PFSK-1 (cell line): ENCODE data around the gene SYNE1.

Source experiments
- FOXP2 ChIP-seq: optimal IDR thresholded peaks from 2 replicates; pipeline ENCODE3; 2011; ENCODE audit warnings: borderline replicate concordance, control low read depth, inconsistent platforms; ENCODE audit not compliant: insufficient read depth; ENCODE audit errors: extremely low read length, extremely low read depth
- POLR2AphosphoS5 ChIP-seq: IDR thresholded peaks from 2 replicates; pipeline ENCODE4 v1.6.1; 2012; ENCODE audit warnings: low read depth, mild to moderate bottlenecking, control low read depth, low read length, moderate library complexity
- REST ChIP-seq, 2 experiments: IDR thresholded peaks; 2 replicates each; pipeline versions ENCODE4 v1.6.1 to v1.8.0; 2011 to 2012; ENCODE audit warnings: low read depth in 2 of 2, low read length in 2 of 2, control low read depth in 1 of 2, inconsistent platforms in 1 of 2, mild to moderate bottlenecking in 1 of 2, moderate library complexity in 1 of 2; ENCODE audit not compliant: insufficient read depth in 1 of 2
- SIN3A ChIP-seq: IDR thresholded peaks from 2 replicates; pipeline ENCODE4 v1.6.1; 2012; ENCODE audit warnings: mild to moderate bottlenecking, low read length, moderate library complexity, borderline replicate concordance; ENCODE audit not compliant: insufficient read depth
- TAF1 ChIP-seq: IDR thresholded peaks from 2 replicates; pipeline ENCODE4 v1.6.1; 2012; ENCODE audit warnings: low read length, control low read depth, borderline replicate concordance; ENCODE audit not compliant: insufficient read depth

SYNE1 gene

GRCh38 chr6:152086223-152086873 lies 550.8 kb downstream of the SYNE1 start:
- no peak for TF ChIP-seq FOXP2

GRCh38 chr6:152085451-152085921 lies 551.7 kb downstream of the SYNE1 start:
- TF ChIP-seq TAF1 (no peak), SIN3A (no peak), FOXP2 (no peak), REST (IDR thresholded peaks at IDR 0.05; ENCODE audit: insufficient read depth in 1 of 2, low read depth in 2 of 2, low read length in 2 of 2) (no peak), POLR2AphosphoS5 (no peak)

GRCh38 chr6:152078804-152079203 lies 558.4 kb downstream of the SYNE1 start:
- TF ChIP-seq POLR2AphosphoS5 = no peak
- TF ChIP-seq SIN3A = no peak
- TF ChIP-seq FOXP2 = no peak
- no peak for TF ChIP-seq TAF1
- TF ChIP-seq REST (IDR thresholded peaks at IDR 0.05; ENCODE audit: insufficient read depth in 1 of 2, low read depth in 2 of 2, low read length in 2 of 2) = no peak

- TF ChIP-seq FOXP2 = no peak
- no peak for TF ChIP-seq TAF1
- TF ChIP-seq POLR2AphosphoS5 = no peak
- no peak for TF ChIP-seq REST (IDR thresholded peaks at IDR 0.05; ENCODE audit: insufficient read depth in 1 of 2, low read depth in 2 of 2, low read length in 2 of 2)
- TF ChIP-seq SIN3A = no peak
Observed at GRCh38 chr6:152078001-152078400, 559.2 kb downstream of the SYNE1 start.

- TF ChIP-seq POLR2AphosphoS5 (no peak), REST (IDR thresholded peaks at IDR 0.05; ENCODE audit: insufficient read depth in 1 of 2, low read depth in 2 of 2, low read length in 2 of 2) (no peak), SIN3A (no peak), FOXP2 (no peak), TAF1 (no peak)
Observed at GRCh38 chr6:152071843-152072242, 565.3 kb downstream of the SYNE1 start.
